Nephron progenitor cell (in vitro differentiated cells): ENCODE data around the gene KRTAP20-2.

Source experiments
- DNase-seq: peaks from one replicate; pipeline ENCODE4 v3.0.0; 2021
- H3K27ac Mint-ChIP-seq: 2 replicates; pipeline ENCODE4 v1.8.0; 2021; ENCODE audit warnings: mild to moderate bottlenecking, moderate library complexity, mixed read lengths
- H3K27me3 Mint-ChIP-seq: 2 replicates; pipeline ENCODE4 v1.8.0; 2021; ENCODE audit warnings: mild to moderate bottlenecking, low read depth, mixed read lengths; ENCODE audit not compliant: poor library complexity
- H3K36me3 Mint-ChIP-seq: 2 replicates; pipeline ENCODE4 v1.8.0; 2021; ENCODE audit warnings: low read depth, mixed read lengths
- H3K4me1 Mint-ChIP-seq: 2 replicates; pipeline ENCODE4 v1.8.0; 2021; ENCODE audit warnings: mixed read lengths
- H3K4me3 Mint-ChIP-seq: 2 replicates; pipeline ENCODE4 v1.8.0; 2021; ENCODE audit warnings: mild to moderate bottlenecking, moderate library complexity, mixed read lengths
- H3K9me3 Mint-ChIP-seq: 2 replicates; pipeline ENCODE4 v1.8.0; 2021; ENCODE audit warnings: mild to moderate bottlenecking, moderate library complexity, mixed read lengths
- CTCF ChIP-seq: fragments of 200-600 bp; sonication (generic); IDR thresholded peaks from 2 replicates; pipeline ENCODE4 v1.5.0; 2021; ENCODE audit warnings: antibody characterized with exemption

The KRTAP20-2 gene

GRCh38 chr21:30634906-30635305 is at the start of gene KRTAP20-2:
Gene KRTAP20-2, plus strand, starts transcription at chr21:30635206. Its CDS starts 58 bp downstream, at chr21:30635264.
- peaks cover 13% of the 10 kb centered on the region for H3K9me3 Mint-ChIP-seq
- H3K27me3 Mint-ChIP-seq = peaks cover 8% of the 10 kb centered on the region
- TF ChIP-seq CTCF = no peak
- no peaks in the 10 kb centered on the region for H3K36me3 Mint-ChIP-seq
- H3K4me1 Mint-ChIP-seq = no peaks in the 10 kb centered on the region
- no peak for DNase-seq
- no peak within 1 kb of the TSS for H3K4me3 Mint-ChIP-seq
- H3K27ac Mint-ChIP-seq = no peak within 1 kb of the TSS

- no peak for DNase-seq
- H3K27ac Mint-ChIP-seq = no peak within 1 kb of the TSS
- H3K9me3 Mint-ChIP-seq = no peaks in the 10 kb centered on the region
- H3K4me1 Mint-ChIP-seq = no peaks in the 10 kb centered on the region
- no peaks in the 10 kb centered on the region for H3K36me3 Mint-ChIP-seq
- peaks cover 3% of the 10 kb centered on the region for H3K27me3 Mint-ChIP-seq
- no peak for TF ChIP-seq CTCF
- no peak within 1 kb of the TSS for H3K4me3 Mint-ChIP-seq
These were observed 44.7 kb upstream of the KRTAP20-2 start, which contains the start of gene KRTAP22-2 for GRCh38 chr21:30590297-30590696. Gene KRTAP22-2, minus strand, starts transcription at chr21:30590397.

GRCh38 chr21:30592140-30592539 is 42.9 kb upstream of the KRTAP20-2 start, which contains the start of gene KRTAP6-3:
Gene KRTAP6-3, plus strand, starts transcription at chr21:30592440. Its CDS starts 6 bp downstream, at chr21:30592446.
- no peak for DNase-seq
- Mint-ChIP-seq H3K27ac (no peak within 1 kb of the TSS), H3K4me3 (no peak within 1 kb of the TSS), H3K27me3 (peaks cover 3% of the 10 kb centered on the region), H3K9me3 (no peaks in the 10 kb centered on the region), H3K36me3 (no peaks in the 10 kb centered on the region), H3K4me1 (no peaks in the 10 kb centered on the region)
- no peak for TF ChIP-seq CTCF

- Mint-ChIP-seq H3K27ac (no peak within 1 kb of the TSS), H3K36me3 (no peaks in the 10 kb centered on the region), H3K9me3 (peaks cover 7% of the 10 kb centered on the region), H3K4me3 (no peak within 1 kb of the TSS), H3K27me3 (peaks cover 3% of the 10 kb centered on the region), H3K4me1 (no peaks in the 10 kb centered on the region)
- DNase-seq = no peak
- TF ChIP-seq CTCF = no peak
These were observed 36.2 kb upstream of the KRTAP20-2 start, which contains the start of gene KRTAP6-2 for GRCh38 chr21:30598802-30599201. Gene KRTAP6-2, minus strand, starts transcription at chr21:30598902. Its CDS starts 28 bp downstream, at chr21:30598874.

GRCh38 chr21:30600787-30601186 is 34.2 kb upstream of the KRTAP20-2 start, which contains the start of gene KRTAP22-1:
Gene KRTAP22-1, plus strand, starts transcription at chr21:30601087.
- no peaks in the 10 kb centered on the region for H3K27me3 Mint-ChIP-seq
- no peak for TF ChIP-seq CTCF
- no peak for DNase-seq
- no peaks in the 10 kb centered on the region for H3K4me1 Mint-ChIP-seq
- H3K4me3 Mint-ChIP-seq = no peak within 1 kb of the TSS
- H3K36me3 Mint-ChIP-seq = no peaks in the 10 kb centered on the region
- no peak within 1 kb of the TSS for H3K27ac Mint-ChIP-seq
- peaks cover 11% of the 10 kb centered on the region for H3K9me3 Mint-ChIP-seq

GRCh38 chr21:30605968-30606367 is 29.0 kb upstream of the KRTAP20-2 start:
- Mint-ChIP-seq H3K4me1 (no peaks in the 10 kb centered on the region), H3K9me3 (peaks cover 29% of the 10 kb centered on the region), H3K27me3 (peaks cover 4% of the 10 kb centered on the region), H3K36me3 (no peaks in the 10 kb centered on the region), H3K4me3 (no peak overlapping the region), H3K27ac (no peak overlapping the region)
- no peak for DNase-seq
- no peak for TF ChIP-seq CTCF
